ENCODE data around the gene KLRG1.

KLRG1 gene

DNA sequence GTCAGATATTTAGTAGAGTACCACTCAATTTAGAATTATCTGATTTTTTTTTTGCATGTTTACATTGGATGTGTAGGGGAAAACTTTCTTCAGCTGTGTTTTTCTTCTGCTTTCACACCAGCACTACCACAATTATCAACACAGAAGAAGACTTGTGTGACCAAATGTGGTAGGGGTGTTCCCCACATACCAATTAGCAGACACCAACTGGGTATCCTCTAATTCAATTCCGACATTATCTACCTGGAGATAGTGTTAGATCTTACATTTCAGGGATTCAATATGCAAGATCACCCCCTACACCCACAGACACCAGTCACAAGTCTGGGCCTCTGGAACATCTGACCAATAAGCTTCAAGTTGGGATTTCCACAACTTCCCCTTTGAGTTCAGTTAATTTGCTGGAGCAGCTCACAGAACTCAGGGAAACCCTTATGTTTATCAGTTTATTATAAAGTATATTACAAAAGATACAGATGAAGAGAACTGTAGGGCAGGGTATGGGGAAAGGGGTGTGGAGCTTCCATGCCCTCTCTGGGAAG, 4.1 kb upstream of the KLRG1 start:
- H3K4me3 ChIP-seq (ENCODE audit: low read depth, low read length), result no peak overlapping the region
- no peaks in the 10 kb centered on the region for H3K79me2 ChIP-seq (ENCODE audit: control insufficient read depth, insufficient read depth, low read length, unreplicated experiment)
- no peaks in the 10 kb centered on the region for H3K4me1 ChIP-seq (ENCODE audit: control insufficient read depth, insufficient read depth, low read length, unreplicated experiment)
- H2AFZ ChIP-seq (ENCODE audit: low read length, unreplicated experiment), result no peak overlapping the region
- H3K36me3 ChIP-seq (ENCODE audit: insufficient read depth, low read length), result no peaks in the 10 kb centered on the region
- H3K27me3 ChIP-seq (ENCODE audit: insufficient read depth, low read length), result peaks cover 5% of the 10 kb centered on the region; the same call in 1 of the 2 replicates
- no peak overlapping the region for H3K27ac ChIP-seq (ENCODE audit: low read depth, low read length)

DNA sequence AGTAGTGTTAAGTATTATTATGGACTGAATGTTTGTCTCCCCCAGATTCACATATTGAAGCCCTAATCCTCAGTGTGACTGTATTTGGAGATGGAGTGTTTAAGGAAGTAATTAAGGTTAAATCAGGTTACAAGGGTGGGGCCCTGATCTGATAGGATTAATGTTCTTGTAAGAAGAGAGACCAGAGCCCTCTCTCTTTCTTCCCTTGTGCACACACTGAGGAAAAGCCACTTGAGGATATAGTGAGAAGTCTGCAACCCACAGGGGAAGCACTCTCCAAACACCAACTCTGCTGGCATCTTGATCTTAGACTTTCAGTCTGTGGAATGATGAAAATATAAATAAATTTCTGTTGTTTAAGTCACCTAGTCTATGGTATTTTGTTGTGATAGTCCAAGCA, 2.2 kb upstream of the KLRG1 start:
- peaks cover under 1% of the 10 kb centered on the region; the same call in 1 of the 2 replicates for H3K27me3 ChIP-seq (ENCODE audit: insufficient read depth, low read length)
- H2AFZ ChIP-seq (ENCODE audit: low read length, unreplicated experiment), result no peak overlapping the region
- H3K4me1 ChIP-seq (ENCODE audit: control insufficient read depth, insufficient read depth, low read length, unreplicated experiment), result no peaks in the 10 kb centered on the region
- no peak overlapping the region for H3K27ac ChIP-seq (ENCODE audit: low read depth, low read length)
- no peak overlapping the region for H3K4me3 ChIP-seq (ENCODE audit: low read depth, low read length)
- H3K36me3 ChIP-seq (ENCODE audit: insufficient read depth, low read length), result no peaks in the 10 kb centered on the region
- no peaks in the 10 kb centered on the region for H3K79me2 ChIP-seq (ENCODE audit: control insufficient read depth, insufficient read depth, low read length, unreplicated experiment)

DNA sequence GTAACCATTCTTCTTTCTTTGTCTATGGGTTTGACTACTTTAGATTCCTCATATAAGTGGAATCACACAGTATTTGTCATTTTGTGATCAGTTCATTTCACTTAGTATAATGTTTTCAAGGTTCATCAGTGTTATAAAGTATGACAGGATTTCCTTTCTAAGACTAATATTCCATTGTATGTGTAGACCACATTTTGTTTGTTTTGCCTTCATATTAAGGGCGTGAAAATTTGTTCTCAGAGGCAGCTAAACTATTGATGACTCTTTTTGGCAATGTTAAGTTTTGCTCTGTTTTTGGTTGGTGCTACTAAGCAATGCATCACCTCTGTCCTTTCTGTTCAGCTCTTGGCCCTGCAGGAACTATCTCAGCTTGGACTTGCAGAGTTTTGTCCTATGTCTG, 1.7 kb upstream of the KLRG1 start:
- H3K27ac ChIP-seq (ENCODE audit: low read depth, low read length), result no peak overlapping the region
- H3K27me3 ChIP-seq (ENCODE audit: insufficient read depth, low read length), result no peaks in the 10 kb centered on the region
- no peak overlapping the region for H3K4me3 ChIP-seq (ENCODE audit: low read depth, low read length)
- no peaks in the 10 kb centered on the region for H3K4me1 ChIP-seq (ENCODE audit: control insufficient read depth, insufficient read depth, low read length, unreplicated experiment)
- no peaks in the 10 kb centered on the region for H3K79me2 ChIP-seq (ENCODE audit: control insufficient read depth, insufficient read depth, low read length, unreplicated experiment)
- no peaks in the 10 kb centered on the region for H3K36me3 ChIP-seq (ENCODE audit: insufficient read depth, low read length)
- H2AFZ ChIP-seq (ENCODE audit: low read length, unreplicated experiment), result no peak overlapping the region

DNA sequence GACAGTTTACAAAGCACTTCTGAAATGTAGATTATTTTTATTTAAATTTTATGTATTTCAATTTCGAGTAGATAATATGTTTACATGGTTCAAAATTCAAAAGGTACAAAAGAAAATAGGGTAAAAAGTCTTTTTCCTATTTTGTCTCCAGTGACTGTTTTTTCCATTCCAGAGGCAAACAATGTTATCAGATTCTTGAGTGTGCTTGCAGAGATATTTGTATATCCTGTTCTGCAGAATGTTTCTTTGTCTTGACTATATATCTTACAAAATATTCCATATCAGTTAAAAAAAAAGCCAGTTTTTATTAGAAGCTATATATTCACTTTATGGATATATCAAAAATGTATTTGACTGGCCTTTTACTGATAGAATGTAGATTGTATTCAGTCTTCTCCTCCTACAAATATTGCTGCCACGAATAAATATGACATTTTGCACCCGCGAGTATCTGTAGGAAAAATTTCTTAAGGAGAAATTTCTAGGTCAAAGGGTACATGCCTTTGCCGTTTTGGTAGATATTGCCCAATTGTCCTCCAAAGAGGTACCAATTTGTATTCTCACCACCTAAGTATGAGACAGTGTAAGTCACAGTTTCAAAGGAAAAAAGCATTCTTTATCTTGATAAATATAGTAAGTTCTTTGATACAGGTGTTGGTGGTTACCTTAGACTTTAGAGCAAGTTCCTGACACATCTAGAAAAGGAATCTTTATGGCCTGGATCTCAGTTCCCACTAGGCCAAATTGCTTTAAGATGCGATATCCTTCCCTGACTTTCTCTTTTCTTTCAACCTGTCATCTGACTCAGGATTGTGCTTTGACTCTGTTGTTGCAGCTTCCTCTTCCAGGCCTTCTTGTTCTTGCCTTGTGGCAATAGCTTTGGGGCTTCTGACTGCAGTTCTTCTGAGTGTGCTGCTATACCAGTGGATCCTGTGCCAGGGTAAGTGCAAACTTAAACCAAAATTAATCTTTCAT, 2.3 kb downstream of the KLRG1 start:
- Histone ChIP-seq H3K27ac (ENCODE audit: low read depth, low read length) (no peak overlapping the region), H3K27me3 (ENCODE audit: insufficient read depth, low read length) (no peaks in the 10 kb centered on the region), H3K36me3 (ENCODE audit: insufficient read depth, low read length) (no peaks in the 10 kb centered on the region), H3K4me3 (ENCODE audit: low read depth, low read length) (no peak overlapping the region), H2AFZ (ENCODE audit: low read length, unreplicated experiment) (no peak overlapping the region), H3K79me2 (ENCODE audit: control insufficient read depth, insufficient read depth, low read length, unreplicated experiment) (no peaks in the 10 kb centered on the region), H3K4me1 (ENCODE audit: control insufficient read depth, insufficient read depth, low read length, unreplicated experiment) (no peaks in the 10 kb centered on the region)

DNA sequence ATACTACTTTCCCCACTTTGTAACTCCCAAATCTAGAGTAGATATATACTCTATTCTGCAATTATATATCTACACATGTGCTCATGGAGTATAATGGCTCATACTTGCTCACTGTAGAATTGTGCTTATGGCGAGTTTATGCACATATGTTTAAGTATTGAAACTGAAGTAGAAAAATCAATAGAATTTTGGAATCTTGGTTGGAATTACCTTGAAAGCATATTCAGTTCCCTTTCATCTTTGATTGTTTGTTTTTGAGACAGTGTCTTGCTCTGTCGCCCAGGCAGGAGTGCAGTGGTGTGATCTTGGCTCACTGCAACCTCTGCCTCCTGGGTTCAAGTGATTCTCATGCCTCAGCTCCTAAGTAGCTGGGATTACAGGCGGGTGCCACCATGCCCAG, 4.5 kb downstream of the KLRG1 start:
- Histone ChIP-seq H3K36me3 (ENCODE audit: insufficient read depth, low read length) (no peaks in the 10 kb centered on the region), H3K27ac (ENCODE audit: low read depth, low read length) (no peak overlapping the region), H3K27me3 (ENCODE audit: insufficient read depth, low read length) (no peaks in the 10 kb centered on the region), H3K79me2 (ENCODE audit: control insufficient read depth, insufficient read depth, low read length, unreplicated experiment) (no peaks in the 10 kb centered on the region), H3K4me1 (ENCODE audit: control insufficient read depth, insufficient read depth, low read length, unreplicated experiment) (no peaks in the 10 kb centered on the region), H3K4me3 (ENCODE audit: low read depth, low read length) (no peak overlapping the region), H2AFZ (ENCODE audit: low read length, unreplicated experiment) (no peak overlapping the region)

- H3K4me3 ChIP-seq (ENCODE audit: low read depth, low read length), result no peak overlapping the region
- H3K4me1 ChIP-seq (ENCODE audit: control insufficient read depth, insufficient read depth, low read length, unreplicated experiment), result no peaks in the 10 kb centered on the region
- H3K27me3 ChIP-seq (ENCODE audit: insufficient read depth, low read length), result no peaks in the 10 kb centered on the region
- H2AFZ ChIP-seq (ENCODE audit: low read length, unreplicated experiment), result no peak overlapping the region
- H3K36me3 ChIP-seq (ENCODE audit: insufficient read depth, low read length), result no peaks in the 10 kb centered on the region
- no peaks in the 10 kb centered on the region for H3K79me2 ChIP-seq (ENCODE audit: control insufficient read depth, insufficient read depth, low read length, unreplicated experiment)
- no peak overlapping the region for H3K27ac ChIP-seq (ENCODE audit: low read depth, low read length)
Measured at GRCh38 chr12:8995021-8995775, 5.9 kb downstream of the KLRG1 start.

DNA sequence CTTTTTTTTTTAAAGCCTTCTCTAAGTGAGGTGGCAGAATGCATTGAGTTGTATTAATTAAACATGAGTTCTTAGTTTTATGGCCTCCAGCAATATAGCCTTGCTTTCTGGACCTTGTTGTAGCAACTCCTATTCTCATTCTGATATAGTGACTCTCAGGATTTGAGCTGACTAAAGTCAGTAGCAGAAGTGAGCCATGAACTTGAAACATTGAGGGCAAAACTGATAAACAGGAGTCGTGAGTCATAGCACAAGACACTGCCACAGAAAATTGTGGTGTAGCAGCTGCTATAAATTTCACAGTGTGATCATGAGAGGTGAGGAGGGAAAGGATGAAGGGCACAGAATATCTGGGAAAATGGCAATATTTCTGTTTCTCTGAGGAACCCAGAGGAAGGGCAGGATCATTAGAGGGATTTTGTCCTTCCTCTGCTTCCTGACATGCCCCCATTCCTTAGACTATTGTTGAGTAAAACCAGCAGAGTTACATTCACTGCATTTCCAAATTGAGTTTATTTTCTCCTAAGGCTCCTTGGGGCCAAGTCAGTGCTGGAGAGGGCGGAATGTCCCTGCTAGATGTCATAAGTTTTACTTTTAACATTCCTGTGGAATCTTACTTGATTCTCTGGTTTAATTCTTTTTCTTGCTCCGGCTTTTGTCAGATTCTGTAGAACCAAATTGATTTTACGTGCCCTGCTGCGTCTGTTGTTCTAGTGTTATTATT, 7.5 kb downstream of the KLRG1 start:
- Histone ChIP-seq H3K27me3 (ENCODE audit: insufficient read depth, low read length) (no peaks in the 10 kb centered on the region), H2AFZ (ENCODE audit: low read length, unreplicated experiment) (no peak overlapping the region), H3K79me2 (ENCODE audit: control insufficient read depth, insufficient read depth, low read length, unreplicated experiment) (no peaks in the 10 kb centered on the region), H3K4me1 (ENCODE audit: control insufficient read depth, insufficient read depth, low read length, unreplicated experiment) (no peaks in the 10 kb centered on the region), H3K27ac (ENCODE audit: low read depth, low read length) (no peak overlapping the region), H3K4me3 (ENCODE audit: low read depth, low read length) (no peak overlapping the region), H3K36me3 (ENCODE audit: insufficient read depth, low read length) (no peaks in the 10 kb centered on the region)

DNA sequence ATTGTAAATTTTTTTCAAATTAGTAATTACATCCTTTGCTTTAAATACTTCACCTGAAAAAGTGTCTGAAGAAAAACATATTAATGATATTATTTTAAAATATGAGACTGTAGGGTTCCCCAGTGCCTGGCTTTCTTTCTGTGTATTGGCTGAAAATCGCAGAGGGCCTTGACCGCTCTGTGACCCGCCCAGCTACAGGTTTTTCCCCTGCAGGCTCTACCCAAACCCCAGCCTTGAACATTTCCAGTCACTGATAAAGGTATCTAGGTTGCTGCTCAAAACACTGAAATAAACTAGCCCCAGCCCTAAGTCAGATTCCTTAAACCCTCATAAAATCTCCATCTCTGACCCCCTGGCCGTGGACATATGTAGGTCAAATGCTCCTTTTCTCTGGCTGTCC, 11.9 kb downstream of the KLRG1 start:
- no peaks in the 10 kb centered on the region for H3K79me2 ChIP-seq (ENCODE audit: control insufficient read depth, insufficient read depth, low read length, unreplicated experiment)
- H3K4me3 ChIP-seq (ENCODE audit: low read depth, low read length), result no peak overlapping the region

GRCh38 chr12:9002335-9002734, 13.0 kb downstream of the KLRG1 start:
- no peaks in the 10 kb centered on the region for H3K36me3 ChIP-seq (ENCODE audit: insufficient read depth, low read length)
- H2AFZ ChIP-seq (ENCODE audit: low read length, unreplicated experiment), result no peak overlapping the region
- no peak overlapping the region for H3K27ac ChIP-seq (ENCODE audit: low read depth, low read length)
- H3K79me2 ChIP-seq (ENCODE audit: control insufficient read depth, insufficient read depth, low read length, unreplicated experiment), result no peaks in the 10 kb centered on the region
- H3K4me1 ChIP-seq (ENCODE audit: control insufficient read depth, insufficient read depth, low read length, unreplicated experiment), result no peaks in the 10 kb centered on the region
- H3K4me3 ChIP-seq (ENCODE audit: low read depth, low read length), result no peak overlapping the region
- peaks cover 6% of the 10 kb centered on the region; the same call in 1 of the 2 replicates for H3K27me3 ChIP-seq (ENCODE audit: insufficient read depth, low read length)

More for the DNA sequence above, 11.9 kb downstream of the KLRG1 start:
- Histone ChIP-seq H3K27me3 (ENCODE audit: insufficient read depth, low read length) (peaks cover 1% of the 10 kb centered on the region; the same call in 1 of the 2 replicates), H3K4me1 (ENCODE audit: control insufficient read depth, insufficient read depth, low read length, unreplicated experiment) (no peaks in the 10 kb centered on the region), H2AFZ (ENCODE audit: low read length, unreplicated experiment) (no peak overlapping the region), H3K27ac (ENCODE audit: low read depth, low read length) (no peak overlapping the region), H3K36me3 (ENCODE audit: insufficient read depth, low read length) (no peaks in the 10 kb centered on the region)

- Histone ChIP-seq H2AFZ (ENCODE audit: low read length, unreplicated experiment) (no peak overlapping the region), H3K79me2 (ENCODE audit: control insufficient read depth, insufficient read depth, low read length, unreplicated experiment) (no peaks in the 10 kb centered on the region), H3K36me3 (ENCODE audit: insufficient read depth, low read length) (no peaks in the 10 kb centered on the region), H3K4me3 (ENCODE audit: low read depth, low read length) (no peak overlapping the region), H3K27me3 (ENCODE audit: insufficient read depth, low read length) (peaks cover 21% of the 10 kb centered on the region), H3K27ac (ENCODE audit: low read depth, low read length) (no peak overlapping the region), H3K4me1 (ENCODE audit: control insufficient read depth, insufficient read depth, low read length, unreplicated experiment) (no peaks in the 10 kb centered on the region)
Measured at GRCh38 chr12:9022592-9022991, 33.2 kb downstream of the KLRG1 start.

Measured in ACC112 (cell line).